Retina (tissue), 1 donor: Measurements from ENCODE around the gene CCNL1.

ENCODE experiments used
- DNase-seq: peaks from one replicate; pipeline ENCODE4 v3.0.0-alpha.2; 2016

Gene CCNL1

DNA sequence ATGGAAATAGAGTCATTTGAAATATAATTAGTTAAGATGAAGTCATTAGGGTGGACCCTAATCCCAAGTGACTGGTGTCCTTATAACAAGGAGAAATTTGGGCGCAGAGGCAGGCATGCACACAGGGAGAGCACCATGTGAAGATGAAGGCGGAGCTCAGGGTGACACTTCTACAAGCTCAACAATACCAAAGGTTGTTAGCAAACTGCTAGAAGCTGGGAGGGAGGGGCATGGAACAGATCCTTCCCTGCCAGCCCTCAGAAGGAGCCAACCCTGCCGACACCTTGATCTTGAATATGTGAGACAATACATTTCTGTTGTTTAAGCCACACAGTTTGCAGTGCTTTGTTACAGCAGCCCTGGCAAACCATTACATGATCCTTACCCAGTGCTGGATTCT is 57.8 kb downstream of the CCNL1 start:
- no peak for DNase-seq

DNA sequence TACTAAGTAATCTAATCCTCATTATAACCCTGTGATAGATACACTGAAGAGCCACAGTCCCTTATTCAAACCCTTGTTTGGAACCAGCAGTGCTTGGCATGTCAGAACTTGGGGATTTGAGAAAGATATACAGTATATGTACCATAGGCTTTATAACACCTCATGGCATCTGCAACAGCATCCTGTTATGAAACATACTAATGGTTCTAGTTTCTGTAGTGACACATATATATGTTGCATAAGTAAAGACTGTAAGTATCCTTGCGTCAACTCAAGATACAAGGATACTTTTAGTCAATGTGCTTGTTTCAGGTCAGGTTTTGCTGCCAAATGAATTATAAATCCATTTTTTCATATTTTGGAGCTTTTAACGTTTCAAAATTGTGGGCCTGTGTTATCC is 58.5 kb downstream of the CCNL1 start:
- no peak for DNase-seq

DNA sequence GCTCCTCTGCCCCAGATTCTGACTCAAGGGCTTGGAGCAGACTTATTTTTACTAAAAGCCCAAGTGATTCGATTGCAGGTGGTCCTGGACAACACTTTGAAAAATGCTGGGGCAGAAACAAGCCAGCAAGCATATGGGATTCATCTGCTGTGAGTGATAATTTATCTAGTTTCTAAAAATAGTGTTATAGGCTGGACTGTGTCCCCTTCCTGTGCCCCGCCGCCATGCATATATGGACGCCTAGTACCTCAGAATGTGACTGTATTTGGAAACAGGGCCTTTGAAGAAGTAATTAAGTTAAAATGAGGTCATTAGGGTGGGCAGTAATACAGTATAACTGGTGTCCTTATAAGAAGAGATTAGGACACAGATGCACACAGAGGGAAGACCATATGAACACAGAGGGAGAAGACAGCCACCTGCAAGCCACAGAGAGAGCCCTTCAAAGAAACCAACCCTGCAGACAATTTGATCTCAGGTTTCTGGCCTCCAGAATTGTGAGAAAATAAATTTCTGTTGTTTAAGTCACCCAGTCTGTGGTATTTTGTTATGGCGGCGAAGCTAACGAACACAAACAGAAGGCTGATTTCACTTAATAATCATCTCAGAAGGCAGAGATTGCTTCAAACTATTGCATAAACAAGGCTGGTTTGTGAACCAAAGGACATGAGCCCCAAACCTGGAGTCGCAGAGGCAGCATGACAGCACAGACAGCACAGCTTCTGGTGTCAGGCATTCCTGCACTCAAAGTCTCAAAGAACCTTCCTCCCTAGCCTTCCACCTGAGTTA is 59.1 kb downstream of the CCNL1 start:
- DNase-seq = no peak

DNA sequence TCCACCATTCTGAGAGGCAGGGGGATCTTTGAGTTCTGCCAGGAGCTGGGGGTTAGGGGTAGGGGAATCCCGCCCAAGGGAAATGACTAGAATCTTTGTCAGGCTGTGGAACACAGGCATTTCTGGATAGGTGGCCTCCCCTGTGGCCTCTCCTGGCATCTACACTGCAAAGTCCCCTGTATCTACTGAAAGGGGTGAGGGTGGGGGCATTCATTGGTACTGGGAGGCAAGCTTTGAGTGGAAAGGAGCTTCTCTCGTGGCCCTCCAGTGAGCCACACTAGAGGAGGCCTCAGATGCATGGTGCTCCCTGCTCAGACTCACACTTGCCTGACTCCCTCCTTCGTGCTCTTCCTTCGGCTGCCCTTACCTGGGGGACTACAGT is 59.9 kb downstream of the CCNL1 start:
- DNase-seq = no peak

DNA sequence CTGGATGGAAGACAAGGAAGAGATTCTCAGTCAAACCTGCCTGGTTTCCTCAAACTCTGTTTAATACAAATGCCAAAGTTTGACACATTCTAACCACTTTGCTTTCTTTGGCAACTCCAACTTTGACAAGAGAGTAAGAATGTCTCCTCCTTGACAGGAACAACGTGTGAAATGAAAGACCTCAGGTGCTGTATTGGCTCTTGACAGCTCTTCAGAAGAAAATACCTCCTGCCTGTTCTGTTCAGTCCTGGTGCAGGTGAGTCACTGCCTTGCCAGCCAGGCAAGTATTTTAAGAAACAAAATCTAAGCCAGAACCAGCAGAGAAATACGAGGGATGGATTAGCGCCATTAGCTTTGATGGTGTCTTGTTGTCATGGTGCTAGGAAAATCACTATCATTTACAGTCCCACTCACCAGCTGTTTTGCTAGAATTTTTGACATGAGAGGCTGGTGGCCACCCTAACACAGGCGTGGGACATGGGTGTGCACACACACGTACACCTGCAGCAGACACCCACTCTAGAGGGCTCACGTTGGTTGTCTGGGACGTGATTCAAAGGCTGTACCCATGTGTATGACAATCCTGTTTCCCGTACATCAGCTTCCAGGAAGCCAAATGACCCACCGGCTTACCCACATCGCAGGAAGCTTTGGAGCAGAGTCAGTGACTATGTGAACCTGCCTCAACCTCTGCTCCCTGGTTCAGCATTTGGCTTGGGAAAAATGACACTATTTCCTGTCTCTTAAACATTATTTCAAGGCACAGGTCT is 60.4 kb downstream of the CCNL1 start:
- no peak for DNase-seq

DNA sequence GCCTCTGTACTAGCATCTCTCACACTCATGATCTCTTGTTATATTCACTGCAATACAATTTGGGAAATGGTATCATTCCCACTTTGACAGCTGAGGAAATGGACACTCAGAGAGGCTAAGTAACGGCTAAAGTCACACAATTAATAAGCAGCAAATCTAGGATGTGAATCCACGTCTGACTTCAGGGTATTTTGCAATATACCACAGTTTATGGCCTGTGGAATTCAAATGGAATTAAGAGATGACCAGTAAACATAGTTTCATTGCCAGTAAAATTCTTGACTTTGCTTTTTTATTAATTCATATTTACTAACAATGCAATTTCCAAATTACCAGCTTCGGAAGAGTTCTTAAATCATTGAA is 61.1 kb downstream of the CCNL1 start:
- no peak for DNase-seq

DNA sequence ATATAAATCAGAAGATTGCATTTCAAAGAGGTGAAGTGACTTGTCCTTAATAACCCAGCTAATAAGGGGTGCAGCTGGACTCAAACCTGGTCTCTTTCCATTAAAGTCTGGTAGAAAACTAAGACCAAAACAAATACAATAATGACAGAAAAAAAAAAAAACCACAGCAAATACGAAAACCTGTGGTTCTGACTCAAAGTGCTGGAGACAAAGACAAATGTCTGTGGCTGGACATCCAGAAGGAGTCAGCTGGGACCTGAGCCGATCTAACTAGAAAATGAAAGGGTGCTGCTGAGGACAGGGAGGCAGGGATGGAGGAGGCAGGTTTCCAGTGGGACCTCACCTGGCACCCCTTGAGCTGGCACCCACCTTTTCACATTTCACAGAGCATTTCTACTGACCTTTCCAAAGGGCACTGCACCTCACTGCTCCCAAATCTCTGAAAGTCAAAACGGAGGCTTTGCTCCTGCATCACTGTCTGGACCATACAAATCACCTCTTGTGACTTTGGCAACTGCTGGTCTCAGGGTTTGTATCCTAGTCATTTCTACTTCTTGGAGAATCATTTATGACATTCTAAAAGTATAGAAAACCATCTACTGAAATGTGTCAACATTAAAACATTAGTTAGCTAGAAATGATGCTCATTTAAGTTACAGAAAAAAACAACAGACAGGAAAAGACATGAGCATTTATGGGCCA is 61.7 kb downstream of the CCNL1 start:
- no peak for DNase-seq
